Effector CD4-positive, alpha-beta T cell (primary cell): Measurements from ENCODE around the gene KCTD11.
A peak's percentile ranks its signal among the peaks of the same experiment; 100 is the strongest.
"Not testable (repeated sequence)": the region's sequence is repeated elsewhere in the genome, so short reads cannot be mapped to it uniquely, and the experiment has no call there.

Source experiments
- DNase-seq: peaks from one replicate; pipeline ENCODE4 v3.0.0-alpha.2; 2020

Gene KCTD11

GRCh38 chr17:7346761-7347614 is 5.0 kb upstream of the KCTD11 start:
- no peak for DNase-seq

- DNase-seq = no peak
Observed at GRCh38 chr17:7347630-7348477, 4.1 kb upstream of the KCTD11 start.

GRCh38 chr17:7348478-7349242 is 3.3 kb upstream of the KCTD11 start:
- no peak for DNase-seq

DNA sequence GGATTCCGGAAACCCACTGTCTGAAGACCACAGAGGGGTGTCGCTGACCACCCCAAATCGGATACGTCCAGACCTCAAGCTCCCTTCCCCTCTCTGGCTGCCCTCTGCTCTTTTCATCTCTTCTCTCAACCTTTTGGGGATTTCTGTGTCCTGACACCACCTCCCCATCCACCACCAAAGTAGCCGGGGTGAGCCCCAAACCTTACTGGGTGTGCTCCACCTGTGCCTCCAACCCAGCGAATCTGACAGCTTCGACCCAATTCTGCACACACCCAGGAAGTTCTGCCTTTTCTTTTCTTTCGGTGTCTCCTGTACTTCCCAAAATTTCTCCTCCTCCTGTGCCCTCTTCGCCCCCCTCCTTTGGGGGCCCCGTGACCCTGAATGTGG is 534 bp downstream of the KCTD11 start:
- no peak for DNase-seq

DNA sequence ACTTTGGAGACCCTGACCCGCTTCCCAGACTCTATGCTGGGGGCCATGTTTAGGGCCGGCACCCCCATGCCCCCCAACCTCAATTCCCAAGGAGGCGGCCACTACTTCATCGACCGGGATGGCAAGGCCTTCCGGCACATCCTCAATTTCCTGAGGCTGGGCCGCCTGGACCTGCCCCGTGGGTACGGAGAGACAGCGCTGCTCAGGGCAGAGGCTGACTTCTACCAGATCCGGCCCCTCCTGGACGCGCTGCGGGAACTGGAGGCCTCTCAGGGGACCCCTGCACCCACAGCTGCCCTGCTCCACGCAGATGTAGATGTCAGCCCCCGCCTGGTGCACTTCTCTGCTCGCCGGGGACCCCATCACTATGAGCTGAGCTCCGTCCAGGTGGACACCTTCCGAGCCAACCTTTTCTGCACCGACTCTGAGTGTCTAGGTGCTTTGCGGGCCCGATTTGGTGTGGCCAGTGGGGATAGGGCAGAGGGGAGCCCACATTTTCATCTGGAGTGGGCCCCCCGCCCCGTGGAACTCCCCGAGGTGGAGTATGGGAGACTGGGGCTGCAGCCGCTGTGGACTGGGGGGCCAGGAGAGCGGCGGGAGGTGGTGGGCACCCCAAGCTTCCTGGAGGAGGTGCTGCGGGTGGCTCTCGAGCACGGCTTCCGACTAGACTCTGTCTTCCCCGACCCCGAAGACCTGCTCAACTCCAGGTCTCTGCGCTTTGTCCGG is 1.1 kb downstream of the KCTD11 start:
- no peak for DNase-seq

DNA sequence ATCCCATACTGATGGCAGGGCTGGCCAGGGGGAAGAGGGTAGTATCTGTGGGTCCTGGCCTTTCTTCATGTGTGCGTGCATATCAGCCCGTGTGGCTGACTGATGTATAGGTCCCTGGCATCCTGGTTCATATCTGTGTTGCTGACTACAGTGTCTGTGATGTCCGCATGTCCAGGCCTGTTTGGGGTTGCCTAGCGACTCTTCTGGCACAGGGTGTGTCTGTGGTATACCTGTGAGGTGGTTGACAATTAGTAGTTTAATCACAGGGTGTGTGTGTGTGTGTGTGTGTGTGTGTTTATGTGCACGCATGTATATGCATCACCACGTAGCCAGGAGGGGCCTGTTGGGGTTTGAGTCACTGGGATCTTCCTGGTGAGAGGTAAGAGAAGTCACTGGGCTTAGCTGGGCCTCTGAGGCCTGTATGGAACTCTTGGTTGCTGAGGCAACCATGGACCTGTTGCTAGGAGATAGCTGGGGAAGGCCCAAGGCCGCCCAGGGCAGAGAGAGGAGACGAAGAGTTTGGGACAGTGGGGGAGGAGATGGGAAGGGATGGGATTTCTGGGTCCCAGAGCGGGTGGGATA is 2.4 kb downstream of the KCTD11 start:
- no peak for DNase-seq

DNA sequence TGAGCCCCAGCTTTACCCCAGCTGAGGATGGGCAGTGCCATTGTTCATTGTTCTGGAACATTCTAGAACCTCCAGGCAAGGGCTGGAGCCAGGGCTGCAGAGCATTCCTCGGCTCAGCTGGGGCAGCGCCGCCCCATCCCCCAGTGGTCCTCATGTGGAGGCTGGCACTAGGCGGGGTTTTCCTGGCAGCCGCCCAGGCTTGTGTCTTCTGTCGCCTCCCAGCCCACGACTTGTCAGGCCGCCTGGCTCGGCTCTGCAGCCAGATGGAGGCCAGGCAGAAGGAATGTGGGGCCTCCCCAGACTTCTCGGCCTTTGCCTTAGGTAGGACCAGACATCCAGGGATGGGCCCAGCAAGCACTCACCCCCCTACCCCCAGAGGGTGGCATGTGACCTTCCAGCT is 3.1 kb downstream of the KCTD11 start, which contains the start of gene TMEM95:
Gene TMEM95 (plus strand): TSS at position 104 of the 400 bp plus-strand sequence. CDS start 49 bp downstream, at position 153.
- DNase-seq = no peak

DNA sequence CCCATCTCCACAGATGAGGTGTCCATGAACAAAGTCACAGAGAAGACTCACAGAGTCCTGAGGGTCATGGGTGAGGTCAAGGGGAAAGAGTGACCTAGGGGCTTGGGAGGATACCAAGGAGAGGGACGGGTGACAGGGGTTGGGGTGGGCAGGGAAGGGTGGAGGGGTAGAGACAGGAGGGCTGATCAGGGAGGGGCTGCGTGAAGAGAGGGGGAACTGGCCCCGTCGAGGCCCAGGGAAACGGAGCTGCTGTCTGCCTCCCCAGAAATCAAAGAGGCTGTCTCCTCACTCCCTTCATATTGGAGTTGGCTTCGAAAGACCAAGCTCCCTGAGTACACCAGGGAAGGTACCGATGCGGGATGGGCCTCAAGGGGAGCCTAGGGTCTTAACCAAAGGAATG is 3.6 kb downstream of the KCTD11 start:
- no peak for DNase-seq

GRCh38 chr17:7356072-7356549 is 4.1 kb downstream of the KCTD11 start:
- peak; percentile 80 for DNase-seq

DNA sequence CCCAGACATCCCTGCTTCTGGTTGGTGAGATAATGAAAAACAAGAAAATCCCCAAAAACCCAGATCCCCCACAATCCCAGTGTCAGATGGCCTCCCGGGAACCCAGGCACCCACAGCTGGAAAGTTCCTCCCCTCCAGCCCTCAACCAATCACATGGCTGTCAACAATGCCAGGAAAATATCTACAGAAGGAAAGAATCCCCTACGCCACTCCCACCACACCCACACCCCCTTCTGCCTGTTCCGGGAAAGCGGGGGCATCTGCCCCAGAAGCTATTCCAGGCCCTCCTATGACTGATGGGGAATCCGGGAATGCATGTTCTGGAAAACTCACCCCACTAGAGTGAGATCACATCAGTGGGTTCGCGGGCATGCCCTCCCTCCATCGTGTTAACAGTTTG is 4.8 kb downstream of the KCTD11 start:
- DNase-seq = no peak

GRCh38 chr17:7357381-7357780 is 5.4 kb downstream of the KCTD11 start:
- no peak for DNase-seq

DNA sequence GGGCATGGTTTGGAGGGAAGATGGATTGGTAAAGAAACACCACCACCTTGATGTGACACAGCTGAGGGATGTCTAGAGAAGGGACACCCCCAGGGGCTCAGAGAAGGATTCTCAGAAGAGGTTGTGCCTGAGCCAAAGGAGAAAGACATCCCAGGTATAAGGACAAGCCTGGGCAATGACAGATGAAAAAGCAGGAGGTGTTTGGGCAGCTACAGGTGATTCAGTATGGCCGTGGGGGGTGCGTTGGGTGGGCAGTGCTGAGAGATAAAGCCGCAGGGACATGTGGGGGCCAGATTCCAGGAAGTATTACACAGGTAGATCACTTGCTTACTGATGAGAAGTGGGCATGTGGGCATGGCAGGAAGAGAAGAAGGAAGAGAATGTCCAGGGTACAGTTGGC is 9.9 kb downstream of the KCTD11 start:
- no peak for DNase-seq

- DNase-seq = no peak
Observed at GRCh38 chr17:7363311-7363710, 11.3 kb downstream of the KCTD11 start.

DNA sequence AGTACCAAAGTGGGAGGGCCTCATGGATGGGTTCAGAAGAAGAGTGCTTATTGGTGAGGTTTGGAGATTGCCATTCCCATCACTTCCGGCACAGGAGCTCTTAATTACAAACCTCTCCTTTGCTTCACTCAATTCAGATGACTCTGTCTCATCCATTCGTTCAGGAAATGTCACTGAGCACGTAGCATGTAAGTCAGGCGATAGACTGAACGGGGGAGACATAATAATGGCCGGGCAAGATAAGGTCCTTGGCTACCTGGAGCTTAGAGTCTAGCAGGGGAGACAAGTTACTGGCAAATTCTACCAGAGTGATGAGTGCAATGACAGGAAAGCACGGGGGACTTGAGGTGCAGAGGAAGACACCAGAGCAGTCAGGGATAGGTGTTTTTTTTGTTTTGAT is 14.0 kb downstream of the KCTD11 start:
- DNase-seq = not testable (repeated sequence)

- no peak for DNase-seq
Observed at GRCh38 chr17:7367083-7367482, 15.1 kb downstream of the KCTD11 start.

DNA sequence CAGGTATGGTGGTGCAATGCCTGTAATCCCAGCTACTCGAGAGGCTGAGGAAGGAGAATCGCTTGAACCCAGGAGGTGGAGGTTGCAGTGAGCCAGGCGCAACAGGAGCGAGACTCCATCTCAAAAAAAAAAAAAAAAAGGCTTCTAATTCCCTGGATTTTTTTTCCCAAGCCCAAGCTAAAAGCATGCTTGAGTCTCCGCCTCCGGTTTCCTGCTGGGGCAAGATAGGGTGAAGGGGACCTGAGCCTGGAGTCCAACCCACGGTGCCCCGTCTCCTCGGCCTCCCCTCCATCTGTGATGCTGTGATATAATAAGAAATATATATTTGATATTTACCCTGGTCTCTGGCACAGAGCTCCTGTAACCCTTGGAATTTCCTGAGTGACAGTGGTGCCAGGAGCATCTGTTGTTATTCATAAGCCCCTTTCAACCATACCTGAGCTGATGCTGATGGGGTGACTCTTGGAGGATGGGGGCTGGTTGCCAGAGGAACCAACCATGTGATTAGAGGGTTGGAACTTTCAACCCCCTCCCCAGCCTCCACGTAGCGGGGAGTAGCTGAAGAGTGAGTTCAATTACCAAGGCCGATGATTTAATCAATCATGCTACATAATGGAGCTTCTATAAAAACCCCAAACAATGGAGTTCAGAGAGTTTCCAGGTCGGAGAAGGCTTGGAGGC is 16.1 kb downstream of the KCTD11 start:
- no peak for DNase-seq

GRCh38 chr17:7368599-7368994 is 16.6 kb downstream of the KCTD11 start:
- DNase-seq = not testable (repeated sequence)

DNA sequence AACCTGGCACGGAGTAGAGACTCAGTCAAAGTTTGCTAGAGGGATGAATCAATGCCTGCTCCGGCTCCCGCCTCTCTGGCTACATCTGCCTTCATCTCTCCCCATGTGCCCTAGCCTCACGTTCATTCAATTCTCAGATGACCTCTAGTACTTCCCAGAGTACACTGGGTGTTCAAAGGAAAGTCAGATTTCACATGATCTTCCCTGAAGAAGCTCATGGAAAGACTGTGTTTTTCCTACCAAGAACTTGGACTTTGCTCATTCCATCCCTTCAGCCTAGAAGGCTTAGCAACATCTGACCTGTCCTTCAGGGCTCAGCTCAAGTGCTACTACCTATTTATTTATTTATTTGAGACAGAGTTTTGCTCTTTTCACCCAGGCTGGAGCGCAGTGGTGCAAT is 17.9 kb downstream of the KCTD11 start:
- no peak for DNase-seq

GRCh38 chr17:7370853-7371252 is 18.9 kb downstream of the KCTD11 start:
- no peak for DNase-seq

DNA sequence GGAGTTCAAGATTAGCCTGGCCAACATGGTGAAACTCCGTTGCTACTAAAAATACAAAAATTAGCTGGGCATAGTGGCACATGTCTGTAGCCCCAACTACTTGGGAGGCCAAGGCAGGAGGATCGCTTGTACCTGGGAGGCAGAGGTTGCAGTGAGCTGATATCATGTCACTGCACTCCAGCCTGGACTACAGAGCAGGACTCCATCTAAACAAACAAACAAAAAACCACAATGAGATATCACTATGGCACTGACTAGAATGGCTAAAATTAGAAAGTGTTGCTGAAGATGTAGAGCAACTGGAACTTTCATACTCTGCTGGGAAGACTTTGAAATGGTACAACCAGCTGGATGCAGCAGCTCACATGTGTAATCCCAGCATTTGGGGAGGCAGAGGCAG is 22.4 kb downstream of the KCTD11 start:
- DNase-seq = no peak

DNA sequence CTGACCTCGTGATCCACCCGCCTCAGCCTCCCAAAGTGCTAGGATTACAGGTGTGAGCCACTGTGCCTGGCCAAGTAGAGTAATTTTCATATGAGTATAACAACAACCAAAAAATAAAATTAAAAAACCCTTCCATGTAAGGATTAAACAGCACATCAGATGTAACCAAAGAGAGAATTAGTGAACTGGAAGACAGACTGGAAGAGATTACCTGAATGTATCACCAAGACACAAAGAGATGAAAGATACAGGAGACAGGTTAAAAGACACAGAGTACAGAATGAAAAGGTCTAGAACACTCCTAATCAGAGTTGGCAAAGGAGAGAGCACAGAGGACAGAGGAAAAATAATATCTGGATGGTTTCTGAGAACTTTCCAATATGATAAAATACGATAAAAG is 27.2 kb downstream of the KCTD11 start:
- no peak for DNase-seq
